ENCODE results near the gene CLDN7. TPM values are rescaled to one million over a fixed set of nuclear protein-coding genes. Genes with fewer than 3 reads are reported as not detected.

The CLDN7 gene
- total RNA-seq, 4 donors from 2014 or later, result 571 to 1,162 (median 940) TPM

- no peak overlapping the region for H3K27ac ChIP-seq
- H3K4me3 ChIP-seq, result no peak overlapping the region
- in situ Hi-C loops (cut with MboI; ENCODE audit: low pct_ligation_motif_present in 1 of 4, low pct_unique_long_range_greater_than_20kb in 1 of 4, low sequenced_read_pairs in 3 of 4) (no loop called here), intact Hi-C loops (cut with DNase I; ENCODE audit: low total_unique reads) (no loop called here)
- H3K9me3 ChIP-seq, result no peaks in the 10 kb centered on the region
- DNase-seq, result no peak
- peaks cover 12 to 21% (median 20%) of the 10 kb centered on the region in 4 donors for H3K4me1 ChIP-seq
- no peaks in the 10 kb centered on the region for H3K27me3 ChIP-seq
- 90% methylated on average over 10 of the region's 10 CpGs; no CpG with 5 or more reads in 1 of the 2 donors for WGBS, 2 donors (ENCODE audit: low coverage in 1 of 2)
- peaks cover 0 to 33% (median 7%) of the 10 kb centered on the region in 4 donors for H3K36me3 ChIP-seq
- TF ChIP-seq EP300 (IDR thresholded peaks at IDR 0.05; ENCODE audit: low read depth) (no peak), CTCF (IDR thresholded peaks at IDR 0.05) (no peak), POLR2A (IDR thresholded peaks at IDR 0.05) (no peak), POLR2AphosphoS5 (IDR thresholded peaks at IDR 0.05) (peak in 1 of 3 donors; percentile 6)
Measured at GRCh38 chr17:7224110-7224509, 38.2 kb downstream of the CLDN7 start.

- no peak overlapping the region for H3K4me3 ChIP-seq
- DNase-seq, result no peak
- 96% methylated on average over 4 of the region's 4 CpGs; no CpG with 5 or more reads in 1 of the 2 donors for whole genome bisulfite sequencing, 2 donors (ENCODE audit: low coverage in 1 of 2)
- peaks cover 0 to 25% (median 4%) of the 10 kb centered on the region in 4 donors for H3K36me3 ChIP-seq
- TF ChIP-seq EP300 (IDR thresholded peaks at IDR 0.05; ENCODE audit: low read depth), result no peak
- no peak for TF ChIP-seq POLR2A (IDR thresholded peaks at IDR 0.05)
- no peak for TF ChIP-seq CTCF (IDR thresholded peaks at IDR 0.05)
- no peak for TF ChIP-seq POLR2AphosphoS5 (IDR thresholded peaks at IDR 0.05)
- intact Hi-C loops (cut with DNase I; ENCODE audit: low total_unique reads), result no loop called here
- no peaks in the 10 kb centered on the region for H3K9me3 ChIP-seq
- peaks cover 15 to 29% (median 26%) of the 10 kb centered on the region in 4 donors for H3K4me1 ChIP-seq
- no peak overlapping the region for H3K27ac ChIP-seq
- no peaks in the 10 kb centered on the region for H3K27me3 ChIP-seq
- in situ Hi-C loops (cut with MboI; ENCODE audit: low pct_ligation_motif_present in 1 of 4, low pct_unique_long_range_greater_than_20kb in 1 of 4, low sequenced_read_pairs in 3 of 4), result no loop called here
Measured at GRCh38 chr17:7223375-7223774, 38.9 kb downstream of the CLDN7 start.

DNA sequence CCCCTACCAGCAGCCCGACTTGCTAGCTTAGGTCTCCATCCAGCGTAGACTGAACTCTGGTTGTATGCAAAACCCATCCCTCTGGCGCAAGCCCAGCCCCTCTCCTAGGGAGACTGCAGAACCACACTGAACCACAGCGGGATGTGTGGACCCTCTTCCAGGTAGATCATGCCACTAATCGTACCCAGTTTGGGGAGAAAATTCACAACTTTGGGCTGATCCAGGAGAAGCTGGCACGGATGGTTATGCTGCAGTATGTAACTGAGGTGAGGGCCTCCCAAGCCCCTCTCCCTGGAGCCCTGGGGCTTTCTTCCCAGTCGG, 39.3 kb downstream of the CLDN7 start:
- no peaks in the 10 kb centered on the region for H3K27me3 ChIP-seq
- TF ChIP-seq EP300 (IDR thresholded peaks at IDR 0.05; ENCODE audit: low read depth) (no peak), POLR2A (IDR thresholded peaks at IDR 0.05) (no peak), POLR2AphosphoS5 (IDR thresholded peaks at IDR 0.05) (no peak), CTCF (IDR thresholded peaks at IDR 0.05) (no peak)
- no peak for DNase-seq
- H3K4me1 ChIP-seq, result peaks cover 19 to 33% (median 31%) of the 10 kb centered on the region in 4 donors
- 68% methylated on average over 7 of the region's 7 CpGs; no CpG with 5 or more reads in 1 of the 2 donors for WGBS, 2 donors (ENCODE audit: low coverage in 1 of 2)
- no peaks in the 10 kb centered on the region for H3K9me3 ChIP-seq
- in situ Hi-C loops (cut with MboI; ENCODE audit: low pct_ligation_motif_present in 1 of 4, low pct_unique_long_range_greater_than_20kb in 1 of 4, low sequenced_read_pairs in 3 of 4) (no loop called here), intact Hi-C loops (cut with DNase I; ENCODE audit: low total_unique reads) (no loop called here)
- no peak overlapping the region for H3K4me3 ChIP-seq
- no peak overlapping the region for H3K27ac ChIP-seq
- peaks cover 0 to 22% (median 4%) of the 10 kb centered on the region in 4 donors for H3K36me3 ChIP-seq

GRCh38 chr17:7222093-7222971, 39.9 kb downstream of the CLDN7 start:
- intact Hi-C loops (cut with DNase I; ENCODE audit: low total_unique reads) (no loop called here), in situ Hi-C loops (cut with MboI; ENCODE audit: low pct_ligation_motif_present in 1 of 4, low pct_unique_long_range_greater_than_20kb in 1 of 4, low sequenced_read_pairs in 3 of 4) (no loop called here)
- Histone ChIP-seq H3K36me3 (peaks cover 0 to 20% (median 4%) of the 10 kb centered on the region in 4 donors), H3K4me1 (peaks cover 24 to 38% (median 35%) of the 10 kb centered on the region in 4 donors), H3K27ac (peak overlapping the region in 2 of 4 donors; percentile 100), H3K27me3 (no peaks in the 10 kb centered on the region), H3K9me3 (no peaks in the 10 kb centered on the region), H3K4me3 (no peak overlapping the region)
- no peak for DNase-seq
- TF ChIP-seq CTCF (IDR thresholded peaks at IDR 0.05) (no peak), EP300 (IDR thresholded peaks at IDR 0.05; ENCODE audit: low read depth) (no peak), POLR2AphosphoS5 (IDR thresholded peaks at IDR 0.05) (no peak), POLR2A (IDR thresholded peaks at IDR 0.05) (no peak)
- WGBS, 2 donors (ENCODE audit: low coverage in 1 of 2), result 79 to 90% methylated on average over 2 to 15 of the region's 15 CpGs
